Activated CD4-positive, alpha-beta memory T cell treated with anti-CD3 and anti-CD28 coated beads for 36 hours (primary cell): Measurements from ENCODE around the gene S100A16. TPM values are rescaled to one million over a fixed set of nuclear protein-coding genes. Genes with fewer than 3 reads are reported as not detected.
"Not testable (repeated sequence)": the region's sequence is repeated elsewhere in the genome, so short reads cannot be mapped to it uniquely, and the experiment has no call there.

Source experiments
- CTCF ChIA-PET: fragments of 350-600 bp; sonication (Branson Sonifier 250); formaldehyde crosslinking; loops from one replicate; lab custom pipeline; 2021; ENCODE audit warnings: antibody characterized with exemption, inconsistent platforms; lab: Charles Lee
- POLR2A ChIA-PET: fragments of 350-600 bp; sonication (Branson Sonifier 250); formaldehyde crosslinking; loops from one replicate; lab custom pipeline; 2021; ENCODE audit warnings: antibody characterized with exemption; lab: Charles Lee
- DNase-seq: peaks from one replicate; pipeline ENCODE4 v3.0.0-alpha.2; 2020
- H3K27ac Mint-ChIP-seq: one replicate; pipeline ENCODE4 v1.8.0; 2021; ENCODE audit warnings: mixed read lengths
- H3K27me3 Mint-ChIP-seq: one replicate; pipeline ENCODE4 v1.8.0; 2021; ENCODE audit warnings: mixed read lengths
- H3K36me3 Mint-ChIP-seq: one replicate; pipeline ENCODE4 v1.8.0; 2021; ENCODE audit warnings: mixed read lengths
- H3K4me1 Mint-ChIP-seq: one replicate; pipeline ENCODE4 v1.8.0; 2021; ENCODE audit warnings: low read depth, mixed read lengths
- H3K4me3 Mint-ChIP-seq: one replicate; pipeline ENCODE4 v1.8.0; 2021; ENCODE audit warnings: mild to moderate bottlenecking, mixed read lengths
- H3K9me3 Mint-ChIP-seq: one replicate; pipeline ENCODE4 v1.8.0; 2021; ENCODE audit warnings: mixed read lengths
- intact Hi-C: fragments of 100-400 bp; cut with micrococcal nuclease; formaldehyde crosslinking; loops from one replicate; pipeline ENCODE4 v1.15.1; 2023
- total RNA-seq, 2 experiments: library from RNA; stranded (reverse); gene quantifications; one replicate each; pipeline ENCODE4 v1.2.3, GENCODE V29; 2021

S100A16 gene
- total RNA-seq, 2 experiments from 2014 or later: not detected

DNA sequence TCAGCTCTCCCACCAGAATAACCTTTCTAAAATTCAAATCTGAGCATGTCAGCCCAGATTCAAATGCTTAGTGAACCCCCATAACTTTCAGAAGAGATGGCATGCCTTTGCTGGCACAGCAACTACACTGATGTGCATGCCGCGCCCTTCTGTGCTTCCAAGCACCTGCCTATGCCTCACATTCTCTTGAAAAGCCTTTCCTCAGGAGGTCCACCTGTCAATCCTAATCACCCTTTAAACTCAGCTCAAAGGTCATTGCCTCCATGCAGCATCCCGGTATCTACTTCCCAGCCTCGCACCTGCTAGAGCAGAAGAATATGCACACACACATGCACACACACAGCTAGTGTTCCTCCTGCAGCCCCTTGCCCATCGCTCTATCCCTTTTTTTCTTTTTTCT lies 42.1 kb downstream of the S100A16 start:
- peaks cover 69% of the 10 kb centered on the region for H3K4me1 Mint-ChIP-seq
- H3K27me3 Mint-ChIP-seq: peaks cover 1% of the 10 kb centered on the region
- H3K9me3 Mint-ChIP-seq: no peaks in the 10 kb centered on the region
- CTCF ChIA-PET: interaction anchor here (0.5 to 7.5 kb wide), 10 partner anchors 26 to 76 kb away, joined by 3 to 269 read pairs (median 5); partner anchors contain the start of genes S100A14, S100A4 and S100A6
- DNase-seq: no peak
- intact Hi-C loops: loop anchor here (5.0 kb wide), 1 partner anchor 211 kb away; no protein-coding TSS in a partner anchor
- H3K27ac Mint-ChIP-seq: no peak overlapping the region
- no peaks in the 10 kb centered on the region for H3K36me3 Mint-ChIP-seq
- no peak overlapping the region for H3K4me3 Mint-ChIP-seq
- POLR2A ChIA-PET: interaction anchor here (0.8 to 6.5 kb wide), 2 partner anchors 26 to 37 kb away, joined by 3 to 99 read pairs; partner anchors contain the start of gene S100A6

DNA sequence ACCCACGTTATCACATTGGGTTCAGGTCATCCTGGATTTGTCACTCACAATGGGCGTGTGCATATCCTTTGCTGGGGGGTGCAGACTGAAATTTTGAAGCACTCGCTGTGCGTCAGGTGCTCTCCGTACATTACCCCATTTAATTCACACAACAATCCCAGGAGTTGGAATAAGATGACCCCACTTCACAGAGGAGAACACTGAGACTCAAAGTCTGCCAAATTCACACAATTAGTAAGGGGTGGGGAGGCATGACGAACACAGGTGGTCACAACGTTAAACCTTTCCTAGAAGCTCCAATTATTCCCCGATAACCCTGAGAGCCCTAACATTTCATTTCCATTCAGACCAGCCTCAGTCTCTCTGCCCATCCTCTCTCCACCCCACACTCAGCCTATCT lies 43.5 kb downstream of the S100A16 start:
- H3K27ac Mint-ChIP-seq: peak overlapping the region; percentile 13

GRCh38 chr1:153568367-153569099 lies 44.4 kb downstream of the S100A16 start:
- Mint-ChIP-seq H3K4me3 (peak overlapping the region; percentile 59), H3K4me1 (peaks cover 70% of the 10 kb centered on the region), H3K9me3 (no peaks in the 10 kb centered on the region), H3K27ac (peak overlapping the region; percentile 87), H3K27me3 (peaks cover 1% of the 10 kb centered on the region), H3K36me3 (no peaks in the 10 kb centered on the region)
- CTCF ChIA-PET: interaction anchor here (0.6 to 7.5 kb wide), 21 partner anchors 9 to 223 kb away, joined by 3 to 269 read pairs (median 6); partner anchors contain the start of genes CHTOP, S100A1, S100A4 and S100A5
- POLR2A ChIA-PET: interaction anchor here (0.9 to 6.5 kb wide), 4 partner anchors 24 to 65 kb away, joined by 3 to 99 read pairs (median 4); partner anchors contain the start of genes CHTOP and S100A6
- peak; percentile 92 for DNase-seq
- intact Hi-C loops: loop anchor here (1.0 to 5.0 kb wide), 4 partner anchors 35 to 159 kb away; partner anchors contain the start of genes INTS3 and SNAPIN

More for the DNA sequence above, 43.5 kb downstream of the S100A16 start:
- CTCF ChIA-PET: interaction anchor here (1.5 to 7.5 kb wide), 7 partner anchors 25 to 65 kb away, joined by 4 to 269 read pairs (median 12); partner anchors contain the start of genes S100A4 and S100A6
- Mint-ChIP-seq H3K27me3 (peaks cover 1% of the 10 kb centered on the region), H3K36me3 (no peaks in the 10 kb centered on the region), H3K9me3 (no peaks in the 10 kb centered on the region), H3K4me3 (no peak overlapping the region), H3K4me1 (peaks cover 76% of the 10 kb centered on the region)
- intact Hi-C loops: loop anchor here (5.0 kb wide), 2 partner anchors 88 to 158 kb away; partner anchors contain the start of genes INTS3 and SNAPIN
- POLR2A ChIA-PET: interaction anchor here (6.5 kb wide), 1 partner anchor 36 kb away, joined by 99 read pairs; the partner anchor contains the start of gene S100A6
- no peak for DNase-seq

GRCh38 chr1:153567621-153568366 lies 45.1 kb downstream of the S100A16 start:
- POLR2A ChIA-PET: interaction anchor here (0.9 to 6.5 kb wide), 4 partner anchors 23 to 66 kb away, joined by 3 to 99 read pairs (median 4); partner anchors contain the start of genes CHTOP and S100A6
- peak overlapping the region; percentile 24 for H3K4me3 Mint-ChIP-seq
- intact Hi-C loops: loop anchor here (1.0 to 5.0 kb wide), 4 partner anchors 34 to 160 kb away; partner anchors contain the start of genes INTS3 and SNAPIN

DNA sequence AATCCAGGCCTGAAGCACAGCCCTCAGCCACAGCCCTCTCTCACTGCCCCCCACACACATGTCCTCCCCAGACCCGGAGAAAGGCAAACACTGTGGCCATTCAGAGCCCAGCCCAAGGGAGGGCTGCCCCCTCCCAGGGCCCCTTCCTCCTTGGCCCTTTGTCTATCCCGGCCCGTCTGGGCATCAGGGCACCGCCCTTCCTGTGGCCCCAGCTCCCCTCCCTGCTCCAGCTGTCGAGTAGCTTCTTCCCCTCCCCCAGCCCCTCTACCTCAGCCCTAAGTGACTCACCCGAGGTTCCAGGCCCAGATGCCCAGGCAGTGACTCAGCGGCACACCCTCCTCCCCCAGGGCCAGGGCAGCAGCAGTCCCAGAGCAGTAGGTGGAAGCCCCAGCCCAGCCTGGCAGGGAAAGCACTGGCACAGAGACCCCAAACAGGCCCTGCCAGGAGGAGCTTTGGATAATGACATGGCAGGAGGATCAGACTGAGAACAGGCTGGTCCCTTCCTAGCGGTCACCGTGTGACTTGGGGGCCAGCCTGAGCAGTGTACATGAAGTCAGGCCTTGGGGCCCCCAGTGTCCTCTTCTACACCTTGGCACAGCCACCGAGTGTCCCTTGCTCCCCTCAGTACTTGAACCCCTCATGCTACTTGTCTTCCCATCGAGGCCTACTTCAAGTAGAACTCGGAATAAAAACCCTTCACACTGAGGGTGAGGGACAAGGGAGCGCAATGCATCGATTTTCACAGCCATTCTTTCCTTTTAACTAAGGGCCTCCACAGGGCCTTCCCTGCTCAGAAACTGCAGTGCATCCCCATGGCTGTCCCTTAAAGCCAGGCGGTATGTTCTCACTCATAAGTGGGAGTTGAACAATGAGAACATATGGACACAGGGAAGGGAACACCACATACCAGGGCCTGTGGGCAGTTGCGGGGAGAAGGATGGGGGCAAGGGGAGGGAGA lies 46.2 kb downstream of the S100A16 start:
- Mint-ChIP-seq H3K4me1 (peaks cover 53% of the 10 kb centered on the region), H3K36me3 (no peaks in the 10 kb centered on the region), H3K4me3 (peak overlapping the region; percentile 64), H3K27ac (peak overlapping the region; percentile 97), H3K9me3 (no peaks in the 10 kb centered on the region), H3K27me3 (peaks cover 1% of the 10 kb centered on the region)
- DNase-seq: peak; percentile 95
- CTCF ChIA-PET: interaction anchor here (0.7 to 2.4 kb wide), 9 partner anchors 22 to 67 kb away, joined by 3 to 45 read pairs (median 5); partner anchors contain the start of genes CHTOP, S100A4, S100A5 and S100A6
- POLR2A ChIA-PET: interaction anchor here (0.9 to 6.3 kb wide), 7 partner anchors 14 to 68 kb away, joined by 3 to 50 read pairs (median 18); partner anchors contain the start of genes CHTOP, S100A4 and S100A6
- intact Hi-C loops: loop anchor here (1.0 to 5.0 kb wide), 4 partner anchors 21 to 161 kb away; partner anchors contain the start of genes INTS3, S100A4 and SNAPIN

More at GRCh38 chr1:153567621-153568366, 45.1 kb downstream of the S100A16 start:
- no peaks in the 10 kb centered on the region for H3K36me3 Mint-ChIP-seq
- peak; percentile 86 for DNase-seq
- peaks cover 63% of the 10 kb centered on the region for H3K4me1 Mint-ChIP-seq
- no peaks in the 10 kb centered on the region for H3K9me3 Mint-ChIP-seq
- H3K27me3 Mint-ChIP-seq: peaks cover 1% of the 10 kb centered on the region
- peak overlapping the region; percentile 87 for H3K27ac Mint-ChIP-seq
- CTCF ChIA-PET: interaction anchor here (0.6 to 7.5 kb wide), 21 partner anchors 10 to 224 kb away, joined by 3 to 269 read pairs (median 6); partner anchors contain the start of genes CHTOP, S100A1, S100A4 and S100A5

DNA sequence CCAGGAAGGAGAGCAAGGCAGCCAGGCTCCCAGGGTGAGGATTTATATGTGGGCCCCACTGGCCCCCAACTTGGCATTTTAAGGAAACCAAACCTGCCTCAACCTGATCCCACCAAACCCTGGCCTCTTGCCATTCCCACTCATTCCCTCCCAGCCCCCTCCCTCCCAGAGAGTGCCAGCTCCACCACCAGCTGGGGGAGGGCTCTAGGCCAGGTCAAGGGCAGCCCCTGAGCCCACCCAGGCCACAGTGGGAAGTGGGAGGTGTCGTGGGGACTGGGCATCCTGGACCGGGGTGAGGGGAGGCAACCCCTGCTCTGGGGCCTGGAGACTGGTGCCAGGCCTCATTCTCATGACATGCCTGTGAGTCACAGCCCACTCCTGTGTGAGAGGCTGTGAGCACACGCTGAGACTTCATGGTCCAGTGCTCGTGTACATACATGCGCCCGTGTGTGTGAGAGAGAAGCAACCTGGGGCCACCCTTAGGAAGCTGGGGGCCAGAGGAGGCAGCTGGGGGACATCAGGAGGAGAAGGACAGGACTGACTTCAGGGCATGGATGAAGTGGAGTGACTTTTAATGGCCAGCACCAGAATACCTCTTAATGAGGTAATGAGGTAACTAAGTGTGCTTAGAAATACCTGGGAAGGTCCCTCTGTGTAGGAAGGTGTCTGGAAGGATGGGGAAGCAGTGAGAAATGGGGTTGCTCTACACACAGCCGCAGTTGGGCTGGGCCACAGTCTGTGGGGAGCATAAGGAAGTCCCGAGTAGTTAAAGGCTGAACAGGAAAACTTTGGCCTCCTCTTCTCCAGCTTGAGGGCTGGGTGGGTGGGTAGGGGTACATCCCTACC lies 47.2 kb downstream of the S100A16 start, which contains the start of gene S100A2:
Gene S100A2, minus strand, starts transcription at position 316 of the 846 bp plus-strand sequence. CDS start 1,967 bp downstream, outside the sequence.
- Mint-ChIP-seq H3K9me3 (no peaks in the 10 kb centered on the region), H3K36me3 (no peaks in the 10 kb centered on the region), H3K27ac (peak within 1 kb of the TSS; percentile 97), H3K27me3 (no peaks in the 10 kb centered on the region), H3K4me3 (peak within 1 kb of the TSS; percentile 71), H3K4me1 (peaks cover 48% of the 10 kb centered on the region)
- intact Hi-C loops: loop anchor here (1.0 to 5.0 kb wide), 4 partner anchors 20 to 162 kb away; partner anchors contain the start of genes INTS3, S100A4 and SNAPIN
- POLR2A ChIA-PET: interaction anchor here (0.6 to 6.3 kb wide), 8 partner anchors 15 to 69 kb away, joined by 3 to 50 read pairs (median 10); partner anchors contain the start of genes CHTOP, S100A4 and S100A6
- CTCF ChIA-PET: interaction anchor here (1.0 to 2.4 kb wide), 8 partner anchors 21 to 68 kb away, joined by 3 to 45 read pairs (median 8); partner anchors contain the start of genes CHTOP, S100A4 and S100A6
- DNase-seq: peak; percentile 79

DNA sequence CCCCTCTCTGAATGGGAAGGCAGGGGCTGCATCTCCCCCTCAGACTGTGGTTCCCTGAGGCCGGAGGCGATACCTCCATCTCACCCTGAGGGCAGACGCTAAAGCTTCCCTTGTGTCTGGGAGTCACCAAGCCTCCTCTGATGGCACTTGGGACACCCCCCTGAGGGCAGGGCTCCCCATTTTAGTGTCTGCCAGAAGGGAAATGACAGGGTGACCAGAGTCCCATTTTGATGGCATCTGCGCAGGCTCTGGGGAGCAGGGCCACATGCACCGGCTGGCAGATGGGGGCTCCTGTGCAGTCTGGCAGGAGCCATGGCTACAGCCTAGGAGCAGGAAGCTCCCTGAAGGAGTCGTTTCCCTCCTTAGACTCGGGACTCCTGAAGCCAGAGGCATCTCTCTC lies 48.9 kb downstream of the S100A16 start:
- Mint-ChIP-seq H3K4me3 (no peak overlapping the region), H3K4me1 (peaks cover 35% of the 10 kb centered on the region), H3K27me3 (no peaks in the 10 kb centered on the region), H3K9me3 (no peaks in the 10 kb centered on the region), H3K27ac (peak overlapping the region; percentile 20), H3K36me3 (no peaks in the 10 kb centered on the region)
- ChIA-PET CTCF (interaction anchor here (1.3 to 1.6 kb wide), 3 partner anchors 19 to 53 kb away, joined by 5 to 8 read pairs (median 6); partner anchors contain the start of gene S100A4), POLR2A (interaction anchor here (1.0 to 6.3 kb wide), 4 partner anchors 8 to 108 kb away, joined by 4 to 50 read pairs (median 4); partner anchors contain the start of gene S100A4)
- intact Hi-C loops: no loop called here
- no peak for DNase-seq

GRCh38 chr1:153563483-153563901 lies 49.4 kb downstream of the S100A16 start:
- DNase-seq: no peak
- CTCF ChIA-PET: interaction anchor here (1.3 to 1.6 kb wide), 3 partner anchors 18 to 53 kb away, joined by 5 to 8 read pairs (median 6); partner anchors contain the start of gene S100A4
- Mint-ChIP-seq H3K9me3 (no peaks in the 10 kb centered on the region), H3K4me1 (peaks cover 31% of the 10 kb centered on the region), H3K4me3 (no peak overlapping the region), H3K27ac (no peak overlapping the region), H3K27me3 (no peaks in the 10 kb centered on the region), H3K36me3 (no peaks in the 10 kb centered on the region)
- intact Hi-C loops: no loop called here
- POLR2A ChIA-PET: interaction anchor here (1.0 to 6.3 kb wide), 4 partner anchors 9 to 109 kb away, joined by 4 to 50 read pairs (median 4); partner anchors contain the start of gene S100A4

DNA sequence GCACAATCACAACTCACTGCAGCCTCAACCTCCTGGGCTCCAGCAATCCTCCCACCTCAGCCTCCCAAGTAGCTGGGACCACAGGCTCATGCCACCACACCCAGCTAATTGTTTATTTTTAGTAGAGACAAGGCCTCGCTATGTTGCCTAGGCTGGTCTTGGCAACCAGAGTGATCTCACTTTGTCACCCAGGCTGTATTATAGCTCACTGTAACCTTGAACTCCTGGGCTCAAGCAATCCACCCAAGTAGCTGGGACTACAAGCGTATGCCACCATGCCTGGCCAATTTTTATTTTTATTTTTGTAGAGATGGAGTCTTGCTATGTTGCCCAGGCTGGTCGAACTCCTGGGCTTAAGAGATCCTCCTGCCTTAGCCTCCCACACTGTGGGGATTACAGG lies 50.9 kb downstream of the S100A16 start:
- ChIA-PET POLR2A (interaction anchor here (0.9 to 6.3 kb wide), 3 partner anchors 18 to 72 kb away, joined by 3 to 50 read pairs (median 4); partner anchors contain the start of genes CHTOP and S100A4), CTCF (interaction anchor here (1.0 to 2.2 kb wide), 4 partner anchors 10 to 51 kb away, joined by 3 to 7 read pairs (median 5); no protein-coding TSS in a partner anchor)
- peaks cover 17% of the 10 kb centered on the region for H3K4me1 Mint-ChIP-seq
- H3K27me3 Mint-ChIP-seq, H3K4me3 Mint-ChIP-seq, intact Hi-C loops, H3K36me3 Mint-ChIP-seq, H3K9me3 Mint-ChIP-seq, H3K27ac Mint-ChIP-seq, DNase-seq: not testable (repeated sequence)
